ENCODE data around the gene CHD5.

The CHD5 gene

DNA sequence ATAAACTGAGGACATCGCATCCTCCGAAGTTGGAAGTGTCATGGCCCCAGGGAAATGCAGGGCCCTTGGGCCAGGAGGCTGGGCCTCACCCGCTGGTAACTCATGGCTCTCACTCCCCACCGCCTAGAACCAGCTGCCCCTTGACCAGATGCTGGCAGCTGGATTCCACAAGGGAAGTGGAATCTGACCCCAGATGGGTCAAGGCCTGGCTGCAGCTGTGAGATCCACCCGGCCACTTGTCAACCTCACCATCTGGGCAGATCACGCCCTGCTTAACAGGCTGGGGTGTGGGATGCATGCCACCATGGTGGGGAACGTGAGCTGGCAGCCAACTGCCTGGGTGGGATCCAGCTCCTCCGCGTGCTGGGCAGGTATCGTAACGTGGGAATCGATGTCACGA, 108.9 kb downstream of the CHD5 start:
- Histone ChIP-seq H3K27me3 (ENCODE audit: insufficient read depth, low read length) (no peaks in the 10 kb centered on the region), H3K4me2 (ENCODE audit: low read length) (no peak overlapping the region), H3K4me1 (ENCODE audit: control insufficient read depth in 1 of 2, insufficient read depth in 2 of 2, low read length in 2 of 2) (no peaks in the 10 kb centered on the region), H2BK12ac (ENCODE audit: low read length) (no peak overlapping the region), H4K91ac (ENCODE audit: low read depth, low read length) (no peak overlapping the region), H2BK120ac (ENCODE audit: insufficient read depth, low read length, poor library complexity) (no peak overlapping the region), H3K79me1 (ENCODE audit: low read length) (no peaks in the 10 kb centered on the region), H3K23ac (ENCODE audit: low read length) (no peak overlapping the region), H3K9ac (ENCODE audit: low read length) (no peak overlapping the region), H2BK5ac (ENCODE audit: low read depth, low read length, poor library complexity) (no peak overlapping the region), H3K27ac (ENCODE audit: low read depth, low read length) (no peak overlapping the region), H3K14ac (ENCODE audit: low read length) (no peak overlapping the region), H4K8ac (ENCODE audit: low read depth, low read length) (no peak overlapping the region), H3K18ac (ENCODE audit: low read length) (no peak overlapping the region), H3K79me2 (ENCODE audit: control insufficient read depth, insufficient read depth, low read length, poor library complexity) (no peaks in the 10 kb centered on the region), H3K9me3 (ENCODE audit: insufficient read depth, low read depth, low read length) (no peaks in the 10 kb centered on the region), H3K4ac (ENCODE audit: low read depth, low read length) (no peak overlapping the region), H3K36me3 (ENCODE audit: control insufficient read depth in 1 of 2, insufficient read depth in 2 of 2, low read length in 2 of 2) (no peaks in the 10 kb centered on the region), H2AFZ (ENCODE audit: insufficient read depth, low read length, poor library complexity) (no peak overlapping the region), H3K4me3 (ENCODE audit: low read depth, low read length) (no peak overlapping the region), H2AK5ac (ENCODE audit: low read length) (no peak overlapping the region), H4K12ac (ENCODE audit: low read depth, low read length) (no peak overlapping the region)
- no peak for DNase-seq
- no CpG with 5 or more reads among the region's 13 CpGs for WGBS (ENCODE audit: extremely low coverage, insufficient coverage, insufficient read length)

DNA sequence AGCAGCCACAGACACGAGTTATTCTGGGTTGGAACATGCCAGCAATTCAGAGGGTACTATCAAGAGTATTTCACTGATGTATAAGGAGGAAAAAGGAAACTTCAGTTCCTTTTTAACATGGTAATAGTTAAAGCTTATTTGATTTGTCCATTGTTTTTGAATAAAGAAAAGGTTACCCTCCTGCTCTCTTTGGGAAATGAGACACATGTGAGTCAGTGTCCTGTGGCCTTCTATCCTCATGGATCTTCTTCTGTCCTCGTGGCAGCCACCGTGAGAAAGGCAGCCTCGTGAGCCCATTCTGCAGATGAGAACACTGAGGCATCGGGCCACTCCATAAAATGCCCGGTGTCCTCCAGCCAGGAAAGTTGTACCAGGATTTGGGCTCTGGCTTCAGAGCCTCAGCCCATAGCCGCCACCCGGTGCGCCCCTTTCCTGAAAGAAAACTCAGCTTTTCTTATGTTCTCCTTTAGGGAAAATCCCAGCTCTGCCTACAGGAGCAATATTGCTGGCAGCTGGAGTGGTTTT, 109.6 kb downstream of the CHD5 start:
- Histone ChIP-seq H2BK120ac (ENCODE audit: insufficient read depth, low read length, poor library complexity) (no peak overlapping the region), H2AFZ (ENCODE audit: insufficient read depth, low read length, poor library complexity) (no peak overlapping the region), H4K91ac (ENCODE audit: low read depth, low read length) (no peak overlapping the region), H3K4me1 (ENCODE audit: control insufficient read depth in 1 of 2, insufficient read depth in 2 of 2, low read length in 2 of 2) (no peaks in the 10 kb centered on the region), H4K8ac (ENCODE audit: low read depth, low read length) (no peak overlapping the region), H3K9me3 (ENCODE audit: insufficient read depth, low read depth, low read length) (no peaks in the 10 kb centered on the region), H3K79me1 (ENCODE audit: low read length) (no peaks in the 10 kb centered on the region), H3K27me3 (ENCODE audit: insufficient read depth, low read length) (no peaks in the 10 kb centered on the region), H3K4me2 (ENCODE audit: low read length) (no peak overlapping the region), H2BK5ac (ENCODE audit: low read depth, low read length, poor library complexity) (no peak overlapping the region), H3K4ac (ENCODE audit: low read depth, low read length) (no peak overlapping the region), H4K12ac (ENCODE audit: low read depth, low read length) (no peak overlapping the region), H2AK5ac (ENCODE audit: low read length) (no peak overlapping the region), H2BK12ac (ENCODE audit: low read length) (no peak overlapping the region), H3K14ac (ENCODE audit: low read length) (no peak overlapping the region), H3K4me3 (ENCODE audit: low read depth, low read length) (no peak overlapping the region), H3K18ac (ENCODE audit: low read length) (no peak overlapping the region), H3K36me3 (ENCODE audit: control insufficient read depth in 1 of 2, insufficient read depth in 2 of 2, low read length in 2 of 2) (no peaks in the 10 kb centered on the region), H3K23ac (ENCODE audit: low read length) (no peak overlapping the region), H3K27ac (ENCODE audit: low read depth, low read length) (no peak overlapping the region), H3K9ac (ENCODE audit: low read length) (no peak overlapping the region), H3K79me2 (ENCODE audit: control insufficient read depth, insufficient read depth, low read length, poor library complexity) (no peaks in the 10 kb centered on the region)
- no peak for DNase-seq
- no CpG with 5 or more reads among the region's 9 CpGs for WGBS (ENCODE audit: extremely low coverage, insufficient coverage, insufficient read length)

DNA sequence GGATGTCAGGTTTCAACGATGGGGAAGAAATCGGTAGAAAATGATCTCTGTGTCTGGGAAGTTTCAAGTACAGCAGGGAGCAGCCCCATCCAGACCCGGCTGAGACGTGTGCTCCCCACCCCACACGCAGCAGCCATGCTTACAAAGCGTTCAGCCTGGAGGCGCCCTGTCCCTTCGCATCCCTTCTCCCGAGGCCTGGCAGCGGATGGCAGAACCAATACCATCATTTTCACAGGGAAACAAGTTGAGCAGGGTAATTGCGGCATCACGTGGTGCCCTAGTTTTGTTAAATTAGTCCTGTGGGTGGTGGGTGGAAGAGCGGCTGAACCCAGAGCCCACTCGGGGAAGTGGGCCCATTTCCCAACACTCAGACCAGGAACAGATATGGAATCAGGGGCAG, 110.5 kb downstream of the CHD5 start:
- Histone ChIP-seq H2BK5ac (ENCODE audit: low read depth, low read length, poor library complexity) (no peak overlapping the region), H2AFZ (ENCODE audit: insufficient read depth, low read length, poor library complexity) (no peak overlapping the region), H3K36me3 (ENCODE audit: control insufficient read depth in 1 of 2, insufficient read depth in 2 of 2, low read length in 2 of 2) (no peaks in the 10 kb centered on the region), H3K4me3 (ENCODE audit: low read depth, low read length) (no peak overlapping the region), H3K9me3 (ENCODE audit: insufficient read depth, low read depth, low read length) (no peaks in the 10 kb centered on the region), H4K91ac (ENCODE audit: low read depth, low read length) (no peak overlapping the region), H3K27ac (ENCODE audit: low read depth, low read length) (no peak overlapping the region), H2BK120ac (ENCODE audit: insufficient read depth, low read length, poor library complexity) (no peak overlapping the region), H3K79me2 (ENCODE audit: control insufficient read depth, insufficient read depth, low read length, poor library complexity) (no peaks in the 10 kb centered on the region), H3K4me1 (ENCODE audit: control insufficient read depth in 1 of 2, insufficient read depth in 2 of 2, low read length in 2 of 2) (no peaks in the 10 kb centered on the region), H2AK5ac (ENCODE audit: low read length) (no peak overlapping the region), H2BK12ac (ENCODE audit: low read length) (no peak overlapping the region), H4K8ac (ENCODE audit: low read depth, low read length) (no peak overlapping the region), H3K18ac (ENCODE audit: low read length) (no peak overlapping the region), H3K14ac (ENCODE audit: low read length) (no peak overlapping the region), H3K4ac (ENCODE audit: low read depth, low read length) (no peak overlapping the region), H3K27me3 (ENCODE audit: insufficient read depth, low read length) (no peaks in the 10 kb centered on the region), H3K9ac (ENCODE audit: low read length) (no peak overlapping the region), H3K23ac (ENCODE audit: low read length) (no peak overlapping the region), H4K12ac (ENCODE audit: low read depth, low read length) (no peak overlapping the region), H3K4me2 (ENCODE audit: low read length) (no peak overlapping the region), H3K79me1 (ENCODE audit: low read length) (no peaks in the 10 kb centered on the region)
- WGBS (ENCODE audit: extremely low coverage, insufficient coverage, insufficient read length) = no CpG with 5 or more reads among the region's 14 CpGs
- no peak for DNase-seq

DNA sequence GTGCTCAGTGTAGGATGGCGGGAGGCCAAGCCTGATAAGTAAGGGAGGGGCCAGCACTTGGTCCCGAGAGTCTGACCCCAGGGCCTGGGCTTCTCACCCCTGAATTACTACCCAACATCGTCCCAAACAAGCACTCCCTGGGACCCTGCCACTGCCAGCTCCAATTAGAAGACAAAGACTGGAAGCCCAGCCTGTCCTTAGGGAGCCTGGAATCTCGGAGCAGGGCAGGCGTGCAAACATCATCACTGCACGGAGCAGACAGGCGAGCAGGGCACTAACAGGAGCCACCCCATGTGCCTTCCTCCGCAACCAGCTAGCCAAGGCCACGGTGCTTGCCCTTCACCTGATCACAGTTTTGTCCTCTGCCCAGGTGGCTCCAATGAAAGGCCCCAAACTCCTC, 111.2 kb downstream of the CHD5 start:
- Histone ChIP-seq H3K9ac (ENCODE audit: low read length) (peak overlapping the region; percentile 52), H3K4me3 (ENCODE audit: low read depth, low read length) (no peak overlapping the region), H3K9me3 (ENCODE audit: insufficient read depth, low read depth, low read length) (no peaks in the 10 kb centered on the region), H3K23ac (ENCODE audit: low read length) (no peak overlapping the region), H3K4me1 (ENCODE audit: control insufficient read depth in 1 of 2, insufficient read depth in 2 of 2, low read length in 2 of 2) (no peaks in the 10 kb centered on the region), H2BK120ac (ENCODE audit: insufficient read depth, low read length, poor library complexity) (no peak overlapping the region), H3K4me2 (ENCODE audit: low read length) (no peak overlapping the region), H2AFZ (ENCODE audit: insufficient read depth, low read length, poor library complexity) (no peak overlapping the region), H3K14ac (ENCODE audit: low read length) (no peak overlapping the region), H3K79me1 (ENCODE audit: low read length) (no peaks in the 10 kb centered on the region), H3K27me3 (ENCODE audit: insufficient read depth, low read length) (no peaks in the 10 kb centered on the region), H4K12ac (ENCODE audit: low read depth, low read length) (no peak overlapping the region), H2BK12ac (ENCODE audit: low read length) (no peak overlapping the region), H2BK5ac (ENCODE audit: low read depth, low read length, poor library complexity) (no peak overlapping the region), H2AK5ac (ENCODE audit: low read length) (no peak overlapping the region), H3K4ac (ENCODE audit: low read depth, low read length) (no peak overlapping the region), H3K18ac (ENCODE audit: low read length) (no peak overlapping the region), H4K8ac (ENCODE audit: low read depth, low read length) (no peak overlapping the region), H3K36me3 (ENCODE audit: control insufficient read depth in 1 of 2, insufficient read depth in 2 of 2, low read length in 2 of 2) (no peaks in the 10 kb centered on the region), H4K91ac (ENCODE audit: low read depth, low read length) (no peak overlapping the region), H3K27ac (ENCODE audit: low read depth, low read length) (no peak overlapping the region), H3K79me2 (ENCODE audit: control insufficient read depth, insufficient read depth, low read length, poor library complexity) (no peaks in the 10 kb centered on the region)
- no peak for DNase-seq
- no CpG with 5 or more reads among the region's 9 CpGs for WGBS (ENCODE audit: extremely low coverage, insufficient coverage, insufficient read length)

All from trophoblast cell (in vitro differentiated cells and primary cell).